GM18517 (cell line): ENCODE data around the gene RAD51B.
"Not testable (repeated sequence)": the region's sequence is repeated elsewhere in the genome, so short reads cannot be mapped to it uniquely, and the experiment has no call there.

Experiments
- ATAC-seq: cut with Tn5 transposase; IDR thresholded peaks from one replicate; pipeline ENCODE4 v1.9.1; 2021; ENCODE audit warnings: mild to moderate bottlenecking, moderate library complexity; ENCODE audit not compliant: unreplicated experiment

Gene RAD51B

DNA sequence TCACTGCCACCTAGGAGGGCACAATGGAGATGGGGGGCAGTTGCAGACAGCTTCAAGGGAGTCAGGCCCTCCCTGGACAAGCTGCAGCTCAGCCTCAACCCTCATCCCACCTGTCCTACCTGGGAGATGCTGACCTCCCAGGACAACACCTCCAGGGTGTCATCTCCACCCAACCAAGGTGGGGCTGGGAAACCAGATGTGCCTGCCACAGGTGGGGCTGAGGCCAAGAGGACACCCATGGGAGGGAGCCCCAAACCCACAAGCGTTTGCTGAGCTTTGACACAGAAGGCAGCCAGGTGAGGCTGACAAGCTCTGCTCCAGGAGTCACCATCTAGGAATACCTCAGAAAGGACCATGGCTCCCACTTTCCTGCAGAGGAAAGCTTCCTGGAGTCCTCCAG is 941.8 kb downstream of the RAD51B start:
- ATAC-seq, result no peak

- ATAC-seq, result no peak
Observed at GRCh38 chr14:68762953-68763764, 943.6 kb downstream of the RAD51B start.

- ATAC-seq, result not testable (repeated sequence)
Observed at GRCh38 chr14:68763843-68764242, 944.3 kb downstream of the RAD51B start.

GRCh38 chr14:68766299-68767247 is 947.0 kb downstream of the RAD51B start:
- ATAC-seq, result no peak

- no peak for ATAC-seq
Observed at GRCh38 chr14:68767248-68767645, 947.7 kb downstream of the RAD51B start.

DNA sequence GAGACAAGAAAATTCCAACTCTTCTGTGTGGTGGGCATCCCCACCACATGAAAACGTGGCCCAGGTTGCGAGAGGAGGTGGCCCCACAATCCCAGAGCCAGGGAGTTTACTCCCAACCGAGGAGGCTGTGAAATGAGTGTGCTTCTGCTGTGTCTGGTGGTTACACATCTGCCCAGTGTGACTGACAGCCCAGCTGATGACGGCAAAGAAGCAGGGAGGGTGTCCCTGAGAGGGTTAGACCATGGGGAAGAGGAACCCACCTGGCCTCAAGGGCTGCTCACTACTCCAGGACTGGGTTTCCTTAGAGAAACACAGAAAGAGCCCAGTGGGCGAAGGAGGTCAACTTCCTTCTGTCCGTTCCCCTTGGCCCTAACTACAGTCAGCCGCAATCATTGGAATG is 948.7 kb downstream of the RAD51B start:
- ATAC-seq, result no peak

GRCh38 chr14:68770051-68770450 is 950.5 kb downstream of the RAD51B start:
- no peak for ATAC-seq

- no peak for ATAC-seq
Observed at GRCh38 chr14:68770553-68771286, 951.1 kb downstream of the RAD51B start.

DNA sequence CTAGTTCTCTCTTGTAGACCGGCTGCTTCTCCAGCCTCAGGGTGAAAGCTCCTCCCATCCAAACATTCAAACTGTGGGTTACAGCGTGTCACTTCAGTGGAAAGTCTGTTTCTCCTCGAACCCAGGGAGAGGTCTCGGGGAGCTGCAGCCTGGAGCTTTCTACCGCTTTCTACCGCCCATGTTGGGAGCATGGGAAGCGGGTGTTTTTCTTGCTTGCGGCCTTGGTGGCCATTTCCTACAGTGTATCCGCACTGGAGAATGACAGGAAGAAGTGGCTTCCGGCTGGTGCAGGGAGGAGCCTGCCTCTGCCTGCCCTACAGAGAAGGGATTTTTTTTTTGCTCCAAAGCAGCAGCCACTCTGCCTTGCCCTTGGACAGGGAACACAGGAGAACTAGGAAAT is 952.1 kb downstream of the RAD51B start:
- no peak for ATAC-seq

DNA sequence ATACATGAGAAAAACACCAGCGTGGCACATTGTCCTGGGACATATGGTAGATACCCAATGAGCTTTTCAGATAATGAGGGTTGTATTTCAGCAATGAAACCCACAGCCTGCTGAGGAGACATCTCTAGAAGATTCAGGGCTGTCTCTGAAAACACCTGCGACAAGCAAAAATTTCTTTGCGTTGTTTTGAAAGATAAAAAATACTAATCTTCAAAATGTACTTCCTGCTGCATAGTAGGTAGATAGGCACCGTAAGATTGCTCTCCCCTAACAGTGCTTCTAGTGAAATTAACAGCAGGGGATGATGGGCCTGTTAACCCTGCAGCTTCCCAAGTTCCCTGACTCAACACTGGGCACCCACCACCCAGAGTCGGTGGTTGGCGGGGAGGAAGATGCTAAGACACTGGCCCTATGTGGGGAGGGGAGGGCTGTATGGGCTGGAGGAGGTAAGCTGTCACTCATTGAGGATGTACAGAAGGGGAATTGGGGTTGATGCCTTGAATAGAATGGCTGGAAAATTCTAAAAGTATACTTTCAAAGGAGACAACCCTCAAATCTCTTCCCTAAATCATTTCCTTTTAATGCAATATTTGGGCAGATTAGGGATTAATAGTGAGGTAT is 953.3 kb downstream of the RAD51B start:
- no peak for ATAC-seq

GRCh38 chr14:68774771-68775613 is 955.4 kb downstream of the RAD51B start:
- no peak for ATAC-seq

DNA sequence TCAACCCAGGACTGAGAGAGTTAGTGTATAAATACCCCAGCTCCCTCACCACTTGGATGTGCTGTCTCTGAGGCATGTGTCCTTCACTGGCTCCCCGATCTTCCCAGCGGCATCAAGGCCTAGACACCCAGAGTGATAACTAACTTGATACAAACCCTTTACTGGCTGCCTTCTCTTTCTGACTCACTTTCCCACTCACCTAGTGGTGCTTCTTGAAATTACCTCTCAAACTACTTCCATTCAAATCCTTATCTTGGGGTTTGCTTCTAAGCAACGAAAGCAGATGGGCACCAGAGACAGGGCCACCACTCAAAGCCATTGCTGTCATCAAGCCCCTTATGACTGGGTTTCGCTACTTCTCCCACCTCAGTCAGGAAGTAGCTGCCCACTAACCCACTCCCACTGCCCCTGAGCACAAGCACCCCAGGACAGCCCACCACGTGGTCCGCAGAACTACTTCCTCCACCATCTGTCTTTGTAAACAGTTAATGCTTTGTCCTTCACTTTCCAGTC is 956.1 kb downstream of the RAD51B start:
- no peak for ATAC-seq

GRCh38 chr14:68777644-68778043 is 958.1 kb downstream of the RAD51B start:
- no peak for ATAC-seq
